Neutrophil (primary cell): Measurements from ENCODE around the gene VPS35L.

Experiments
- H3K27ac ChIP-seq: fragments of 200-600 bp; sonication (generic); 2 replicates; pipeline ENCODE4 v1.5.1; 2016; ENCODE audit warnings: mild to moderate bottlenecking, moderate library complexity
- H3K27me3 ChIP-seq: fragments of 200-600 bp; sonication (generic); 2 replicates; pipeline ENCODE4 v1.6.0; 2016; ENCODE audit warnings: mild to moderate bottlenecking
- H3K36me3 ChIP-seq: fragments of 200-600 bp; sonication (generic); 2 replicates; pipeline ENCODE4 v1.5.1; 2017
- H3K4me1 ChIP-seq, 2 experiments: fragments of 200-600 bp in 1 of 2; sonication (generic) in 1 of 2; 1 replicate in 1 of 2; 2 replicates in 1 of 2; pipeline versions ENCODE4 v1.5.1 to v1.6.1; 2013 to 2016; ENCODE audit warnings: low read depth in 1 of 2, low read length in 1 of 2, mild to moderate bottlenecking in 1 of 2, moderate library complexity in 1 of 2; ENCODE audit not compliant: control insufficient read depth in 1 of 2, insufficient read depth in 1 of 2
- H3K4me3 ChIP-seq, 2 experiments: fragments of 200-600 bp in 1 of 2; sonication (generic) in 1 of 2; 1 replicate in 1 of 2; 2 replicates in 1 of 2; pipeline ENCODE4 v1.5.1; 2013 to 2016; ENCODE audit warnings: low read depth in 1 of 2, low read length in 1 of 2, mild to moderate bottlenecking in 1 of 2, moderate library complexity in 1 of 2
- H3K9me3 ChIP-seq: fragments of 200-600 bp; sonication (generic); 2 replicates; pipeline ENCODE4 v1.5.1; 2016
- CTCF ChIP-seq: fragments of 200-600 bp; sonication (generic); IDR thresholded peaks from 2 replicates; pipeline ENCODE4 v1.5.1; 2016; ENCODE audit warnings: antibody characterized with exemption

Gene VPS35L

GRCh38 chr16:19555186-19555937 lies at the start of gene VPS35L:
Gene VPS35L (plus strand): TSS chr16:19555703. CDS start chr16:19555730, 27 bp downstream.
- peak; percentile 79 for TF ChIP-seq CTCF
- H3K36me3 ChIP-seq, result peaks cover 17% of the 10 kb centered on the region
- no peaks in the 10 kb centered on the region for H3K27me3 ChIP-seq
- H3K4me1 ChIP-seq, result peaks cover 16% of the 10 kb centered on the region in 2 experiments
- H3K27ac ChIP-seq, result peak within 1 kb of the TSS; percentile 76
- no peaks in the 10 kb centered on the region for H3K9me3 ChIP-seq
- H3K4me3 ChIP-seq, result peak within 1 kb of the TSS; percentile 79 to 91

- Histone ChIP-seq H3K27me3 (no peaks in the 10 kb centered on the region), H3K27ac (no peak overlapping the region), H3K36me3 (peaks cover 87% of the 10 kb centered on the region), H3K4me1 (peaks cover 5 to 8% of the 10 kb centered on the region in 2 experiments), H3K4me3 (no peak overlapping the region), H3K9me3 (no peaks in the 10 kb centered on the region)
- TF ChIP-seq CTCF, result no peak
These were observed 48.5 kb upstream of the VPS35L start for GRCh38 chr16:19506965-19507364.

GRCh38 chr16:19507867-19508266 lies 47.6 kb upstream of the VPS35L start:
- Histone ChIP-seq H3K9me3 (no peaks in the 10 kb centered on the region), H3K27me3 (no peaks in the 10 kb centered on the region), H3K27ac (no peak overlapping the region), H3K4me3 (no peak overlapping the region), H3K36me3 (peaks cover 78% of the 10 kb centered on the region), H3K4me1 (peaks cover 7 to 13% of the 10 kb centered on the region in 2 experiments)
- TF ChIP-seq CTCF, result no peak

- peak overlapping the region; percentile 86 for H3K27ac ChIP-seq
- no peak overlapping the region for H3K4me3 ChIP-seq
- peaks cover 55% of the 10 kb centered on the region for H3K36me3 ChIP-seq
- H3K4me1 ChIP-seq, result peaks cover 26 to 32% of the 10 kb centered on the region in 2 experiments
- TF ChIP-seq CTCF, result no peak
- H3K9me3 ChIP-seq, result no peaks in the 10 kb centered on the region
- no peaks in the 10 kb centered on the region for H3K27me3 ChIP-seq
These were observed 43.2 kb upstream of the VPS35L start for GRCh38 chr16:19512297-19512696.

- Histone ChIP-seq H3K4me1 (peaks cover 26 to 35% of the 10 kb centered on the region in 2 experiments), H3K27ac (peak overlapping the region; percentile 86), H3K36me3 (peaks cover 43% of the 10 kb centered on the region), H3K4me3 (peak overlapping the region; percentile 44 to 58), H3K27me3 (no peaks in the 10 kb centered on the region), H3K9me3 (no peaks in the 10 kb centered on the region)
- peak; percentile 32 for TF ChIP-seq CTCF
These were observed 42.0 kb upstream of the VPS35L start for GRCh38 chr16:19513377-19514053.
